Measurements from ENCODE around the gene HOXA10. TPM values are rescaled to one million over a fixed set of nuclear protein-coding genes. Genes with fewer than 3 reads are reported as not detected.

HOXA10 gene
- total RNA-seq, 2 donors from 2014 or later = 0.88 to 1.3 TPM

- Mint-ChIP-seq H3K27me3 (peaks cover 50 to 60% of the 10 kb centered on the region in 2 donors), H3K36me3 (no peaks in the 10 kb centered on the region), H3K27ac (no peak within 1 kb of the TSS), H3K4me1 (ENCODE audit: low read depth in 2 of 2) (peaks cover 43 to 59% of the 10 kb centered on the region in 2 donors), H3K4me3 (peak within 1 kb of the TSS; percentile 84), H3K9me3 (no peaks in the 10 kb centered on the region)
- DNase-seq (ENCODE audit: low spot score) (no peak), ATAC-seq (no peak)
Measured at GRCh38 chr7:27151931-27152815, 21.9 kb downstream of the HOXA10 start, which contains the start of gene HOXA3. HOXA3 (minus strand) TSS chr7:27152583; CDS start chr7:27110640, 41,943 bp downstream.

GRCh38 chr7:27151341-27151930 is 22.7 kb downstream of the HOXA10 start:
- no peaks in the 10 kb centered on the region for H3K9me3 Mint-ChIP-seq
- H3K4me3 Mint-ChIP-seq = peak overlapping the region; percentile 84
- H3K4me1 Mint-ChIP-seq (ENCODE audit: low read depth in 2 of 2) = peaks cover 46 to 58% of the 10 kb centered on the region in 2 donors
- H3K36me3 Mint-ChIP-seq = no peaks in the 10 kb centered on the region
- no peak overlapping the region for H3K27ac Mint-ChIP-seq
- H3K27me3 Mint-ChIP-seq = peaks cover 53 to 65% of the 10 kb centered on the region in 2 donors
- no peak for ATAC-seq
- DNase-seq (ENCODE audit: low spot score) = peak; percentile 59

- Mint-ChIP-seq H3K27ac (no peak overlapping the region), H3K27me3 (peaks cover 56 to 68% of the 10 kb centered on the region in 2 donors), H3K9me3 (no peaks in the 10 kb centered on the region), H3K36me3 (no peaks in the 10 kb centered on the region), H3K4me1 (ENCODE audit: low read depth in 2 of 2) (peaks cover 45 to 53% of the 10 kb centered on the region in 2 donors), H3K4me3 (peak overlapping the region; percentile 84)
- DNase-seq (ENCODE audit: low spot score) (peak; percentile 74), ATAC-seq (peak; percentile 83 to 91)
Measured at GRCh38 chr7:27150568-27151340, 23.4 kb downstream of the HOXA10 start.

- H3K9me3 Mint-ChIP-seq = no peaks in the 10 kb centered on the region
- no peaks in the 10 kb centered on the region for H3K36me3 Mint-ChIP-seq
- ATAC-seq (peak; percentile 2 to 25), DNase-seq (ENCODE audit: low spot score) (peak; percentile 45)
- peaks cover 40 to 49% of the 10 kb centered on the region in 2 donors for H3K4me1 Mint-ChIP-seq (ENCODE audit: low read depth in 2 of 2)
- peak overlapping the region; percentile 84 for H3K4me3 Mint-ChIP-seq
- H3K27me3 Mint-ChIP-seq = peaks cover 55 to 60% of the 10 kb centered on the region in 2 donors
- no peak overlapping the region for H3K27ac Mint-ChIP-seq
Measured at GRCh38 chr7:27149842-27150567, 24.1 kb downstream of the HOXA10 start.

GRCh38 chr7:27148756-27149641 is 25.1 kb downstream of the HOXA10 start:
- no peak for ATAC-seq
- Mint-ChIP-seq H3K4me1 (ENCODE audit: low read depth in 2 of 2) (peaks cover 30 to 40% of the 10 kb centered on the region in 2 donors), H3K36me3 (no peaks in the 10 kb centered on the region), H3K27ac (no peak overlapping the region), H3K4me3 (no peak overlapping the region), H3K9me3 (no peaks in the 10 kb centered on the region), H3K27me3 (peaks cover 46 to 50% of the 10 kb centered on the region in 2 donors)
- peak; percentile 50 for DNase-seq (ENCODE audit: low spot score)

- H3K36me3 Mint-ChIP-seq = no peaks in the 10 kb centered on the region
- H3K27ac Mint-ChIP-seq = no peak overlapping the region
- peaks cover 25 to 32% of the 10 kb centered on the region in 2 donors for H3K4me1 Mint-ChIP-seq (ENCODE audit: low read depth in 2 of 2)
- H3K27me3 Mint-ChIP-seq = peaks cover 38 to 42% of the 10 kb centered on the region in 2 donors
- H3K4me3 Mint-ChIP-seq = peak overlapping the region; percentile 78
- H3K9me3 Mint-ChIP-seq = no peaks in the 10 kb centered on the region
- ATAC-seq (no peak), DNase-seq (ENCODE audit: low spot score) (peak; percentile 58)
Measured at GRCh38 chr7:27148031-27148755, 25.9 kb downstream of the HOXA10 start.

GRCh38 chr7:27147199-27148030 is 26.7 kb downstream of the HOXA10 start, which contains the start of gene HOXA6:
HOXA6 (minus strand) TSS chr7:27147774; CDS start chr7:27147749, 25 bp downstream.
- Mint-ChIP-seq H3K27me3 (peaks cover 40 to 44% of the 10 kb centered on the region in 2 donors), H3K36me3 (no peaks in the 10 kb centered on the region), H3K4me3 (peak within 1 kb of the TSS; percentile 78), H3K9me3 (no peaks in the 10 kb centered on the region), H3K4me1 (ENCODE audit: low read depth in 2 of 2) (peaks cover 30 to 34% of the 10 kb centered on the region in 2 donors), H3K27ac (no peak within 1 kb of the TSS)
- peak; percentile 57 for DNase-seq (ENCODE audit: low spot score)
- no peak for ATAC-seq

GRCh38 chr7:27146491-27147198 is 27.5 kb downstream of the HOXA10 start:
- Mint-ChIP-seq H3K9me3 (no peaks in the 10 kb centered on the region), H3K27ac (no peak overlapping the region), H3K36me3 (no peaks in the 10 kb centered on the region), H3K27me3 (peaks cover 35 to 42% of the 10 kb centered on the region in 2 donors), H3K4me1 (ENCODE audit: low read depth in 2 of 2) (peaks cover 24 to 26% of the 10 kb centered on the region in 2 donors), H3K4me3 (peak overlapping the region; percentile 78)
- DNase-seq (ENCODE audit: low spot score) (no peak), ATAC-seq (no peak)

GRCh38 chr7:27145914-27146412 is 28.2 kb downstream of the HOXA10 start:
- H3K9me3 Mint-ChIP-seq = no peaks in the 10 kb centered on the region
- H3K27me3 Mint-ChIP-seq = peaks cover 36 to 42% of the 10 kb centered on the region in 2 donors
- no peak overlapping the region for H3K4me3 Mint-ChIP-seq
- DNase-seq (ENCODE audit: low spot score) = peak; percentile 49
- no peak for ATAC-seq
- H3K36me3 Mint-ChIP-seq = no peaks in the 10 kb centered on the region
- no peak overlapping the region for H3K27ac Mint-ChIP-seq
- peaks cover 17 to 20% of the 10 kb centered on the region in 2 donors for H3K4me1 Mint-ChIP-seq (ENCODE audit: low read depth in 2 of 2)

GRCh38 chr7:27145165-27145913 is 28.8 kb downstream of the HOXA10 start:
- peaks cover 32 to 42% of the 10 kb centered on the region in 2 donors for H3K27me3 Mint-ChIP-seq
- H3K27ac Mint-ChIP-seq = no peak overlapping the region
- H3K36me3 Mint-ChIP-seq = no peaks in the 10 kb centered on the region
- ATAC-seq (no peak), DNase-seq (ENCODE audit: low spot score) (no peak)
- H3K9me3 Mint-ChIP-seq = no peaks in the 10 kb centered on the region
- H3K4me3 Mint-ChIP-seq = no peak overlapping the region
- peaks cover 11 to 15% of the 10 kb centered on the region in 2 donors for H3K4me1 Mint-ChIP-seq (ENCODE audit: low read depth in 2 of 2)
